GM18873 (cell line): Measurements from ENCODE around the gene BRD9.
"Not testable (repeated sequence)": the region's sequence is repeated elsewhere in the genome, so short reads cannot be mapped to it uniquely, and the experiment has no call there.

ENCODE experiments used
- ATAC-seq: cut with Tn5 transposase; IDR thresholded peaks from one replicate; pipeline ENCODE4 v1.9.1; 2021; ENCODE audit warnings: mild to moderate bottlenecking, moderate library complexity, moderate number of reproducible peaks; ENCODE audit not compliant: unreplicated experiment, low FRiP score

Gene BRD9

DNA sequence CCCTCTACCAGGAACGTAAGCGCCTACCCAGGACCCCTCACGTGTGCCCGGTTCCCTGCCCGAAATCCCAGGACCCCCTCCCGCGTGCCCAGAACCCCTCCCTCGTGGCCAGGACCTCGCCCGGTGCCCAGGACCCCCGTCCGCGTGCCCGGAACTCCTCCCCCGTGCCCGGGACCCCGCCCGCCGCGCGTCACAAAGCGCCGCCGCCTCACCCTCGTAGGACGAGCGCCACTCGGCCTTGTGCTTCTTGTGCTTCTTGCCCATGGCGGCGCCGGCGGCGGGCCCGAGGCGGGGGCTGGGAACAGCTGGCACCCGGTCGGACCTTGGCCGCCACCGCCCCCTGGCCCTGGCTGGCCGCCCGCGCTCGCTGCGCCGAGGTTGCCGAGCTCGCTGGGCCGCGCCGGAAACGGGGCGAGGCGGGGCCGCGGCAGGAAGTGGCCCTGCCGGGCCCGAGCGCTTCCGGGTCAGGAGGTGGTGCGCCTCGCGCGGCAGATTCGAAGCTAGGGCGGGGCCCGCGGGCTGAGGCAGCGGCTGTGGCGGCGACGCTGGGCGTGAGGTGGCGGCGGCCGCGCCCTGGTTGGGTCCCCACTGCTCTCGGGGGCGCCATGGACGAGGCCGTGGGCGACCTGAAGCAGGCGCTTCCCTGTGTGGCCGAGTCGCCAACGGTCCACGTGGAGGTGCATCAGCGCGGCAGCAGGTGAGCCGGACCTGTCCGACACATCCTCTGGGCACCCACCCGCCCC lies at the start of gene BRD9, which contains the start of gene TRIP13:
Gene BRD9, minus strand, starts transcription at position 408 of the 743 bp plus-strand sequence. Its CDS starts 144 bp downstream, at position 264.
Gene TRIP13, plus strand, starts transcription at position 491 of the 743 bp plus-strand sequence. Its CDS starts 115 bp downstream, at position 606.
- ATAC-seq: peak; percentile 85

- ATAC-seq: not testable (repeated sequence)
Measured at GRCh38 chr5:940741-941140, 48.1 kb upstream of the BRD9 start.

GRCh38 chr5:939368-939767 lies 46.8 kb upstream of the BRD9 start:
- ATAC-seq: no peak

GRCh38 chr5:937151-937924 lies 44.7 kb upstream of the BRD9 start:
- no peak for ATAC-seq

- no peak for ATAC-seq
Measured at GRCh38 chr5:936149-937144, 43.8 kb upstream of the BRD9 start.

DNA sequence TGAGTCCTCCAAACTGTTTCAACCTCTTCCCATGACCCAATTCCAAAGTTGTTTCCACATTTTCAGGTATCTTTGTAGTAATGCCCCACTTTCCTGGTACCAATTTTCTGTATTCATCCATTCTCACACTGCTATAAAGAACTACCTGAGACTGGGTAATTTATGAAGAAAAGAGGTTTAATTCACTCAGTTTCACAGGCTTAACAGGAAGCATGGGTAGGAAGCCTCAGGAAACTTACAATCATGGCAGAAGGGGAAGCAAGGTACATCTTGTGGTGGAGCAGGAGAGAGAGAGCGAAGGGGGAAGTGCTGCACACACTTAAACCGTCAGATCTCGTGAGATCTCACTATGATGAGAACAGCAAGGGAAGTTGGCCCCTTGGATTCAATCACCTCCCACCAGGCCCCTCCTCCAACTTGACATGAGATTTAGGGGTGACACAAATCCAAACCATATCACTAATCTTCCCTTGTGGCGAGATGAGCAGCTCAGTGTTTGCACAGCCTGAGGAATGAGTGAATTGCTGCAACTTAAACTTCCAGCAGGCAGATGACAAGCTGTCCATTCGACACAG lies 43.0 kb upstream of the BRD9 start:
- ATAC-seq: no peak

- ATAC-seq: not testable (repeated sequence)
Measured at GRCh38 chr5:934381-934967, 41.9 kb upstream of the BRD9 start.

DNA sequence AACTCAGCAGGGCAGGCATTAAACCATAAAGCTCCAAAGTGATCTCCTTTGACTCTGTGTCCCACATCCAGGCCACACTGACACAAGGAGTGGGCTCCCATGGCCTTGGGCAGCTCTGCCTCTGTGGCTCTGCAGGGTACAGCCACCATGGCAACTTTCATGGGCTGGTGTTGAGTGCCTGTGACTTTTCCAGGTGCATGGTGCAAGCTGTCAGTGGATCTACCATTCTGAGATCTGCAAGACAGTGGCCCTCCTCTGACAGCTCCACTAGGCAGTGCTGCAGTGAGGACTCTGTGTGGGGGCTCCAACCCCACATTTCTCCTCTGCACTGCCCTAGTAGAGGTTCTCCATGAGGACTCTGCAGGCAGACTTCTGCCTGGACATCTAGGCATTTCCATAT lies 41.4 kb upstream of the BRD9 start:
- ATAC-seq: not testable (repeated sequence)

GRCh38 chr5:933251-933861 lies 40.8 kb upstream of the BRD9 start:
- ATAC-seq: no peak

GRCh38 chr5:932628-933250 lies 40.1 kb upstream of the BRD9 start:
- ATAC-seq: no peak

- no peak for ATAC-seq
Measured at GRCh38 chr5:932151-932627, 39.6 kb upstream of the BRD9 start.

- no peak for ATAC-seq
Measured at GRCh38 chr5:931570-932145, 39.1 kb upstream of the BRD9 start.

DNA sequence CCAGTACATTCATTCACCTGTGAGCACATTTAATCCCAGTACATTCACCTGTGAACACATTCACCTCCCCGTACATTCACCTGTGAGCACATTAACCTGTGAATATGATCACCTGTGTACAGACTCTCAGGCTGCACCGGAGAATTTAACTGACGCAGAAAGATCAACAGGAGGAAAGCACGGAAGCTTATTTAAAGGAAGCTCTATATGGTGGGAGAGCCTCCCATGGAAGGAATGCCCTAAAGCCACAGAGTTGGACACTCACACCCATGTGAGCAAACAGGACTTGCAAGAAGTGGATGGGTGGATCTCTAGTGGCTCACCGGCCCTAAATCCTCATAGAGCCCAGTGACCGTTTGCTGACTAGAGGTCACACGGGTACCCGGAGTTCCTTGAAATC lies 38.3 kb upstream of the BRD9 start:
- no peak for ATAC-seq

DNA sequence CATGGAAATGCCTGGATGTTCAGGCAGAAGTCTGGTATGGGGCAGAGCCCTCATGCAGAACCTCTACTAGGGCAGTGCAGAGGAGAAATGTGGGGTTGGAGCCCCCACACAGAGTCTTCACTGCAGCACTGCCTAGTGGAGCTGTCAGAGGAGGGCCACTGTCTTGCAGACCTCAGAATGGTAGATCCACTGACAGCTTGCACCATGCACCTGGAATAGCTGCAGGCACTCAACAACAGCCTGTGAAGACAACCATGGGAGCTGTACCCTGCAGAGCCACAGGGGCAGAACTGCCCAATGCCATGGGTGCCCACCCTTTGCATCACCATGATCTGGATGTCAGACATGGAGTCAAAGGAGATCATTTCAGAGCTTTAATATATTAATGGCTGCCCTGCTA lies 37.0 kb upstream of the BRD9 start:
- ATAC-seq: no peak

GRCh38 chr5:929182-929581 lies 36.6 kb upstream of the BRD9 start:
- not testable (repeated sequence) for ATAC-seq

DNA sequence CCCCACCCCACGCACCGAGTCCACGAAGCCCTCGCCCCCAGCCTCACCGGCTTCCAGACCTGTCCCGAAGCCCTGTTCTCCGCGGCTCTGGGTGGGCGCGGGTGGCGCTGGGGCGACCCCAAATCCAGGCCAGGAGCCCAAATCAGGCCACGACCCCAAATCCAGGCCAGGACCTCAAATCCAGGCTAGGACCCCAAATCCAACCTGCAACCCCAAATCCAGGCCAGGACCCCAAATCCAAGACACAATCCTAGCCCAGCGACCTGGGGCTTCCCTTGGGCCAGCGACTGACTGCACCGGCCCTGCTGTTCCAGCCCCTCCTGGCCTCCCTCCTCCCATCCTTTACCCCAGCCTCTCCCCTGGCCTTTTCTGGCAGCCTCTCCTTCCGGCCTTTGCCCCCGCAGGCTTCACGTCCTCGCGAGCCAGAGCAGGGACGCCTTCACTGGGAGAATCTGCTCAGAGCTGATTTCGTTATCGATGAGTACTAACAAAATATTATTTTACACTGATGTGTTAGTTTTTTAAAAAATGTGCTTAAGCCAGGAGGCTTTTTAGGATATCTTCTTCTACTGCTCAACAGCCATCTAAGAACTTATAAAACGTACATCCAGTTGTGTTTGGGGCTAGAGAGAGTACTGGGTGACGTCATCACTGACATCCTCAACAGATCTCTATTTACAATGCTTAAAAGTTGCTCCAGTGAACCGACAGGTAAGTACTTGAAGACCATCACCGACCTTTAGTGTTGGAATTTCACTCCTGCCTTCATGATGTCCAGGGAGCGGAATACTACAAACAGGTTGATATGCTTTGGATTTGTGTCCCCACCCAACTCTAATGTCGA lies 34.8 kb upstream of the BRD9 start:
- ATAC-seq: no peak

GRCh38 chr5:926417-927171 lies 34.0 kb upstream of the BRD9 start:
- no peak for ATAC-seq
